WERI-Rb-1 (cell line): ENCODE measurements around the gene ZNF500.
A peak's percentile ranks its signal among the peaks of the same experiment; 100 is the strongest.

Experiments used
- DNase-seq: peaks from one replicate; pipeline ENCODE4 v3.0.0-alpha.2; 2020
- H3K27ac ChIP-seq: fragments of 250-450 bp; sonication (Bioruptor Pico); 2 replicates; pipeline ENCODE4 v1.5.1; 2020; ENCODE audit warnings: mild to moderate bottlenecking, moderate library complexity
- H3K27me3 ChIP-seq: fragments of 250-450 bp; sonication (Bioruptor Pico); 2 replicates; pipeline ENCODE4 v1.5.1; 2021; ENCODE audit warnings: mild to moderate bottlenecking, low read depth, moderate library complexity; ENCODE audit not compliant: insufficient read depth, severe bottlenecking
- H3K36me3 ChIP-seq: fragments of 250-450 bp; sonication (Bioruptor Pico); 2 replicates; pipeline ENCODE4 v1.5.1; 2020; ENCODE audit warnings: mild to moderate bottlenecking, moderate library complexity
- H3K4me3 ChIP-seq: 2 replicates; pipeline ENCODE4 v1.5.1; 2011; ENCODE audit warnings: low read depth, mild to moderate bottlenecking, control low read depth, low read length
- H3K9me3 ChIP-seq: fragments of 250-450 bp; sonication (Bioruptor Pico); 2 replicates; pipeline ENCODE4 v1.5.1; 2021; ENCODE audit warnings: mild to moderate bottlenecking, moderate library complexity; ENCODE audit not compliant: severe bottlenecking
- TF ChIP-seq, protein P1 (sequence below): IDR thresholded peaks from 2 replicates; pipeline ENCODE4 v1.5.1; 2011; ENCODE audit warnings: low read depth, mild to moderate bottlenecking, control low read depth, inconsistent platforms, low read length

ZNF500 gene

DNA sequence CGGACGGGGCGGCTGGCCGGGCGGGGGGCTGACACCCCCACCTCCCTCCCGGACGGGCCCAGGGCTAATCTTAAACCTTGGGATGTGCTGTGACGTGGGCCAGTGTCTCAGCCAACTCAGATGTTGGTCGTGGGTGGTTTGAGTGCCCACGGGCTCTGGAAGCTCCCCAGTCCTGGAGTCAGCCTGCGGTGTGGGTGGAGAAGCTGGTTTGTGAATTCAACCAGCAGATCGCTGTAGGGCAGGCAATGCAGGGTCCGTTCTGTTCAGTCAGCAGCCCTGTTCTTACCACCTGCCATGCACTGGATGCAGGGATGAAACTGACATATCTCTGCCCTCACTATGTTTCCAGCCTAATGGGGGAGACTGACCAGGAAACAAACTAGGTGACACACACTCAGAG, 8.0 kb upstream of the ZNF500 start:
- DNase-seq, result no peak
- H3K4me3 ChIP-seq, result no peak overlapping the region
- TF ChIP-seq, protein P1, sequence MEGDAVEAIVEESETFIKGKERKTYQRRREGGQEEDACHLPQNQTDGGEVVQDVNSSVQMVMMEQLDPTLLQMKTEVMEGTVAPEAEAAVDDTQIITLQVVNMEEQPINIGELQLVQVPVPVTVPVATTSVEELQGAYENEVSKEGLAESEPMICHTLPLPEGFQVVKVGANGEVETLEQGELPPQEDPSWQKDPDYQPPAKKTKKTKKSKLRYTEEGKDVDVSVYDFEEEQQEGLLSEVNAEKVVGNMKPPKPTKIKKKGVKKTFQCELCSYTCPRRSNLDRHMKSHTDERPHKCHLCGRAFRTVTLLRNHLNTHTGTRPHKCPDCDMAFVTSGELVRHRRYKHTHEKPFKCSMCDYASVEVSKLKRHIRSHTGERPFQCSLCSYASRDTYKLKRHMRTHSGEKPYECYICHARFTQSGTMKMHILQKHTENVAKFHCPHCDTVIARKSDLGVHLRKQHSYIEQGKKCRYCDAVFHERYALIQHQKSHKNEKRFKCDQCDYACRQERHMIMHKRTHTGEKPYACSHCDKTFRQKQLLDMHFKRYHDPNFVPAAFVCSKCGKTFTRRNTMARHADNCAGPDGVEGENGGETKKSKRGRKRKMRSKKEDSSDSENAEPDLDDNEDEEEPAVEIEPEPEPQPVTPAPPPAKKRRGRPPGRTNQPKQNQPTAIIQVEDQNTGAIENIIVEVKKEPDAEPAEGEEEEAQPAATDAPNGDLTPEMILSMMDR, result no peak
- peak overlapping the region; percentile 82 for H3K27ac ChIP-seq
- no peaks in the 10 kb centered on the region for H3K27me3 ChIP-seq
- H3K36me3 ChIP-seq, result no peaks in the 10 kb centered on the region
- peaks cover 6% of the 10 kb centered on the region for H3K9me3 ChIP-seq

DNA sequence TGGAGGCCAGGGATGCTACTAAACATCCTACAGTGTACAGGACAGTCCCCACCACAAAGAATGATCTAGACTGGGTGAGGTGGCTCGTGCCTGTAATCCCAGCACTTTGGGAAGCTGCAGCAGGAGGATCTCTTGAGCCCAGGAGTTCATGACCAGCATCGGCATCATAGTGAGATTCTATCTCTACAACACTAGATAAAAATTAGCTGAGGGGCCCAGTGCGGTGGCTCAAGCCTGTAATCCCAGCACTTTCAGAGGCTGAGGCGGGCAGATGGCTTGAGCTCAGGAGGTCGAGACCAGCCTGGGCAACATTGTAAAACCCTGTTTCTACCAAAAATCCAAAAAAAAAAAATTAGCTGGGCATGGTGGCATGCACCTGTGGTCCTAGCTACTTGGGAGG, 5.4 kb upstream of the ZNF500 start:
- peak; percentile 54 for DNase-seq
- peaks cover 6% of the 10 kb centered on the region for H3K9me3 ChIP-seq
- TF ChIP-seq, protein P1, result no peak
- peak overlapping the region; percentile 66 for H3K27ac ChIP-seq
- no peaks in the 10 kb centered on the region for H3K27me3 ChIP-seq
- no peaks in the 10 kb centered on the region for H3K36me3 ChIP-seq
- H3K4me3 ChIP-seq, result no peak overlapping the region

DNA sequence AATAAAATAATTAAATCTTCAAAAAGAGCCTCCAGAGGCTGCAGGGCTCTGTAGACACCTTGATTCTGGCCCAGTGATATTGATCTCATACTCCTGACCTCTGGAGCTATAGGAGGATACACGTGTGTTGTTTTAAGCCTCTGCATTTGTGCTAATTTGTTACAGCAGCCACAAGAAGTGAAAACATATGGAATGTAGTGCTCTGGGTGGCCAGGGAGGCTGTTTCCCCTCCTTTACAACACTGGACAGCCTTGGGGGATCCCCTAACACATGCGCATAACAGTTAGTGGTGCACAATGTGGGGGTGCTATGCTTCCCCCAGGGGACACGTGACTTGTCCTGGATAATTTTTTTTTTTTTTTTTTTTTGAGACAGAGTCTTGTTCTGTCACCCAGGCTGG, 4.7 kb upstream of the ZNF500 start:
- no peak overlapping the region for H3K4me3 ChIP-seq
- H3K9me3 ChIP-seq, result peaks cover 6% of the 10 kb centered on the region
- DNase-seq, result no peak
- TF ChIP-seq, protein P1, result no peak
- H3K36me3 ChIP-seq, result no peaks in the 10 kb centered on the region
- no peaks in the 10 kb centered on the region for H3K27me3 ChIP-seq
- peak overlapping the region; percentile 66 for H3K27ac ChIP-seq

DNA sequence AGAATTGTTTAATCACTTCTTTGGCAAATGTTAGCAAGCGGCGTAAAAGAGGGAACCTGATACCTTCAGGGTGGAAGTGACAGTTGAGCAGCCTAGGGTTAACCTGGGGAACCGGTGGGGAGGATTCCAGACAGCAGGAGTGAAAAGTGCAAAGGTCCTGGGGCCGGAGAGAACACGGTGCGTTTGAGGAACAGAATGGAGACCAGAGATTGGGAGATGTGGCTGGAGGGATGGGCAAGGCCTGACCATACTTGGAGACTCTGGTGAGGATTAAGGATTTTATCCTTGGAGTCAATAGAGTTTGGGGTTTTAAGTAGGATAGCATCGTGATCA, 2.3 kb upstream of the ZNF500 start:
- no peaks in the 10 kb centered on the region for H3K27me3 ChIP-seq
- H3K9me3 ChIP-seq, result no peaks in the 10 kb centered on the region
- TF ChIP-seq, protein P1, result no peak
- H3K27ac ChIP-seq, result no peak overlapping the region
- H3K36me3 ChIP-seq, result peaks cover 11% of the 10 kb centered on the region
- H3K4me3 ChIP-seq, result no peak overlapping the region
- peak; percentile 46 for DNase-seq

DNA sequence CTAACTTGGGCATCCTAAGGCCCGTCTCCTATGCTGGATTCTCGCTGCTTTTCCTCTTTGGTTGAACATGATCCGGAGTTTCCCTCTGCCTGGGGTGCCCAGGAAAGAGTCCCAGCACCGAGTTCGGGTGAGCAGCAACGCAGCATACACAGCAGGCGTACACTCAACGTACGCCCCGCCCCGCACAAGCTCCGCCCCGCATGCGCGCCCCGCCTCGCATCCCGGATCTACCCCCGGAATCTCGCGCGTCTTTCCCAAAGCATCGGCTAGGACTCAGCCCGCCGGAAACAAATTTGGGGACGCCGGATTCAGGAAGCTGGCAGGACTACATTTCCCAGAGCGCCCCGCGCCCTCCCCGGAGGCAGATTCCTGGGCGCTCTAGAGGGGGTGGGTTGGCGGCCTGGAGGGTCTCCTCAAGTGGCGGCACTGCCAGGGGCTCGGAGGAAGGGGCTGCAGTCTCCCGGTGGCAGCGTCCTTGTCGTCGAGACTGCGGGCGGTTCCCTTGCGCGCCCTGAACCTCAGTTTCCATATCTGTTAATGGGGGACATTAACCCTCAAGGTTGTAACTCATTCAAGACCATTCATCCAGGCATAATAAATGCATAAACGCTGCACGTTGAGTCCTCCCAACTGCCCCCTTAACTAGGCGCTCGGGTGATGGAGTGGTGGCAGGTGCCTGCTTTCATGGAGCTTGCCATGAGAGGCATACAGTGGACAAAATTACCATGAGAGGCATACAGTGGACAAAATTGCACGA, 1.8 kb upstream of the ZNF500 start:
- Histone ChIP-seq H3K36me3 (peaks cover 16% of the 10 kb centered on the region), H3K27me3 (no peaks in the 10 kb centered on the region), H3K27ac (no peak overlapping the region), H3K9me3 (no peaks in the 10 kb centered on the region), H3K4me3 (no peak overlapping the region)
- TF ChIP-seq, protein P1, result no peak
- no peak for DNase-seq
